PC-3 (cell line): ENCODE measurements around the gene PADI6. TPM values are rescaled to one million over a fixed set of nuclear protein-coding genes. Genes with fewer than 3 reads are reported as not detected.

Source experiments
- ATAC-seq: fragments of 200-7000 bp; cut with Tn5 transposase; 2 replicates; pipeline ENCODE4 v1.9.1; 2020; ENCODE audit warnings: mild to moderate bottlenecking, moderate library complexity
- BruUV-seq: library from RNA; stranded (reverse); fragments of 400-500 nt; replicated peaks from 2 replicates; lab custom pipeline; 2021; lab: Mats Ljungman, UMichigan
- CTCF ChIA-PET: fragments of 300-600 bp; sonication (Branson Sonifier 250); formaldehyde crosslinking; loops from one replicate; lab custom pipeline; 2022; ENCODE audit warnings: antibody characterized with exemption; lab: Charles Lee
- POLR2A ChIA-PET: fragments of 300-600 bp; sonication (Branson Sonifier 250); formaldehyde crosslinking; loops from one replicate; lab custom pipeline; 2022; ENCODE audit warnings: antibody characterized with exemption; ENCODE audit not compliant: unreplicated experiment; lab: Charles Lee
- DNase-seq: peaks from one replicate; pipeline ENCODE4 v3.0.0-alpha.2; 2015
- H2AFZ ChIP-seq: fragments of 300-600 bp; sonication (generic); 2 replicates; pipeline ENCODE4 v1.6.0; 2016; ENCODE audit warnings: antibody characterized with exemption, low read length
- H3F3A ChIP-seq: fragments of 300-600 bp; sonication (generic); one replicate; pipeline ENCODE4 v1.6.0; 2017; ENCODE audit warnings: antibody characterized with exemption, low read length, control low read depth, mild to moderate bottlenecking; ENCODE audit not compliant: unreplicated experiment
- H3K27ac ChIP-seq: fragments of 300-600 bp; sonication (generic); 2 replicates; pipeline ENCODE4 v1.5.1; 2016; ENCODE audit warnings: mild to moderate bottlenecking, low read length
- H3K27me3 ChIP-seq: fragments of 300-600 bp; sonication (generic); 2 replicates; pipeline ENCODE4 v1.6.1; 2016; ENCODE audit warnings: low read length, mixed read lengths
- H3K36me3 ChIP-seq: fragments of 300-600 bp; sonication (generic); 2 replicates; pipeline ENCODE4 v1.6.1; 2016; ENCODE audit warnings: low read depth, mixed run types, low read length, mixed read lengths
- H3K4me1 ChIP-seq: fragments of 300-600 bp; sonication (generic); 2 replicates; pipeline ENCODE4 v1.5.1; 2016; ENCODE audit warnings: low read length; ENCODE audit not compliant: insufficient read depth
- H3K4me2 ChIP-seq: fragments of 300-600 bp; sonication (generic); 2 replicates; pipeline ENCODE4 v1.6.0; 2016; ENCODE audit warnings: low read length
- H3K4me3 ChIP-seq: fragments of 300-600 bp; sonication (generic); 2 replicates; pipeline ENCODE4 v1.5.1; 2016; ENCODE audit warnings: mild to moderate bottlenecking, low read length, mixed read lengths
- H3K79me2 ChIP-seq: fragments of 300-600 bp; sonication (generic); 2 replicates; pipeline ENCODE4 v1.6.1; 2017; ENCODE audit warnings: low read length, mixed read lengths
- H3K9ac ChIP-seq: fragments of 300-600 bp; sonication (generic); 2 replicates; pipeline ENCODE4 v1.6.0; 2016; ENCODE audit warnings: mild to moderate bottlenecking, low read length
- H3K9me2 ChIP-seq: fragments of 300-600 bp; sonication (generic); replicated peaks from 2 replicates; pipeline ENCODE4 v1.6.1; 2016; ENCODE audit warnings: mixed run types, low read length, mixed read lengths
- H3K9me3 ChIP-seq: fragments of 300-600 bp; sonication (generic); 2 replicates; pipeline ENCODE4 v1.6.1; 2016; ENCODE audit warnings: low read length, mixed read lengths
- H4K20me1 ChIP-seq: fragments of 300-600 bp; sonication (generic); 2 replicates; pipeline ENCODE4 v1.6.1; 2016; ENCODE audit warnings: low read length, mixed read lengths
- CTCF ChIP-seq: fragments of 300-600 bp; sonication (generic); conservative IDR thresholded peaks from 2 replicates; pipeline ENCODE4 v1.5.1; 2017; ENCODE audit warnings: antibody characterized with exemption, low read depth, mild to moderate bottlenecking, low read length
- EZH2 ChIP-seq: fragments of 300-600 bp; sonication (generic); IDR thresholded peaks from one replicate; pipeline ENCODE4 v1.6.1; 2017; ENCODE audit warnings: antibody characterized with exemption, mild to moderate bottlenecking, low read length; ENCODE audit not compliant: unreplicated experiment
- EZH2phosphoT487 ChIP-seq: fragments of 300-600 bp; sonication (generic); IDR thresholded peaks from 2 replicates; pipeline ENCODE4 v1.6.1; 2018; ENCODE audit warnings: mild to moderate bottlenecking, antibody characterized with exemption, low read length, borderline replicate concordance
- intact Hi-C: fragments of 100-400 bp; cut with micrococcal nuclease; formaldehyde crosslinking; loops from 2 replicates; pipeline ENCODE4 v1.9.0; 2023
- total RNA-seq: library from RNA; depleted of rRNA; stranded (reverse); fragments of >200 nt; gene quantifications from 2 replicates; pipeline ENCODE4 v1.2.3, GENCODE V29; 2014

Gene PADI6
- total RNA-seq, 1 experiment from 2014 or later = not detected

- H3K36me3 ChIP-seq = peaks cover 61% of the 10 kb centered on the region
- no peaks in the 10 kb centered on the region for H3K9me2 ChIP-seq
- H3K4me1 ChIP-seq = no peaks in the 10 kb centered on the region
- H3K27ac ChIP-seq = no peak overlapping the region
- ChIA-PET POLR2A (no interaction called here), CTCF (no interaction called here)
- no peaks in the 10 kb centered on the region for H3K27me3 ChIP-seq
- no peak overlapping the region for H3K9ac ChIP-seq
- no TSS peak for BruUV-seq
- no peak for TF ChIP-seq EZH2
- TF ChIP-seq CTCF = no peak
- no peak overlapping the region for H3K4me3 ChIP-seq
- H3K79me2 ChIP-seq = peaks cover 90% of the 10 kb centered on the region
- ATAC-seq (no peak), DNase-seq (no peak)
- no peaks in the 10 kb centered on the region for H3F3A ChIP-seq
- intact Hi-C loops = no loop called here
- no peak overlapping the region for H2AFZ ChIP-seq
- no peaks in the 10 kb centered on the region for H3K9me3 ChIP-seq
- H3K4me2 ChIP-seq = no peak overlapping the region
- peaks cover 32% of the 10 kb centered on the region; the same call in 1 of the 2 replicates for H4K20me1 ChIP-seq
Measured at GRCh38 chr1:17427696-17428660, 56.0 kb downstream of the PADI6 start.

- ChIA-PET POLR2A (no interaction called here), CTCF (no interaction called here)
- ATAC-seq (no peak), DNase-seq (no peak)
- no peaks in the 10 kb centered on the region for H3K4me1 ChIP-seq
- H3K27me3 ChIP-seq = no peaks in the 10 kb centered on the region
- H3K4me3 ChIP-seq = no peak overlapping the region
- no peaks in the 10 kb centered on the region for H3F3A ChIP-seq
- H3K9me2 ChIP-seq = no peaks in the 10 kb centered on the region
- H4K20me1 ChIP-seq = peaks cover 35% of the 10 kb centered on the region
- no peaks in the 10 kb centered on the region for H3K9me3 ChIP-seq
- intact Hi-C loops = no loop called here
- H3K9ac ChIP-seq = no peak overlapping the region
- H2AFZ ChIP-seq = no peak overlapping the region
- peaks cover 92% of the 10 kb centered on the region for H3K79me2 ChIP-seq
- BruUV-seq = no TSS peak
- peaks cover 62% of the 10 kb centered on the region for H3K36me3 ChIP-seq
- TF ChIP-seq EZH2phosphoT487 (no peak), EZH2 (no peak), CTCF (no peak)
- no peak overlapping the region for H3K27ac ChIP-seq
- H3K4me2 ChIP-seq = no peak overlapping the region
Measured at GRCh38 chr1:17429183-17429582, 57.2 kb downstream of the PADI6 start.

- no TSS peak for BruUV-seq
- Histone ChIP-seq H3K36me3 (peaks cover 56% of the 10 kb centered on the region), H3K9ac (no peak overlapping the region), H3K79me2 (peaks cover 96% of the 10 kb centered on the region), H3K9me2 (no peaks in the 10 kb centered on the region), H3F3A (no peaks in the 10 kb centered on the region), H3K4me3 (no peak overlapping the region), H3K27me3 (no peaks in the 10 kb centered on the region), H3K4me2 (no peak overlapping the region), H3K4me1 (peaks cover 11% of the 10 kb centered on the region), H4K20me1 (peaks cover 65% of the 10 kb centered on the region), H2AFZ (no peak overlapping the region), H3K27ac (no peak overlapping the region), H3K9me3 (no peaks in the 10 kb centered on the region)
- intact Hi-C loops = no loop called here
- ChIA-PET POLR2A (no interaction called here), CTCF (no interaction called here)
- TF ChIP-seq EZH2phosphoT487 (no peak), CTCF (no peak), EZH2 (no peak)
- DNase-seq (no peak), ATAC-seq (no peak)
Measured at GRCh38 chr1:17432412-17432811, 60.4 kb downstream of the PADI6 start.
